Esophagus muscularis mucosa (tissue), 4 donors: ENCODE measurements around the gene VWA7. TPM values are rescaled to one million over a fixed set of nuclear protein-coding genes. Genes with fewer than 3 reads are reported as not detected.

Source experiments
- DNase-seq: peaks from one replicate; pipeline ENCODE4 v3.0.0-alpha.2; 2017; ENCODE audit errors: extremely low spot score
- H3K27ac ChIP-seq, 4 donors: fragments of 200-600 bp; sonication (generic); replicated peaks in 1 of 4; 1 replicate in 3 of 4; 2 replicates in 1 of 4; pipeline ENCODE4 v1.5.1; 2016 to 2019; ENCODE audit warnings: mild to moderate bottlenecking in 1 of 4
- H3K27me3 ChIP-seq, 4 donors: fragments of 200-600 bp; sonication (generic); one replicate each; pipeline versions ENCODE4 v1.5.1 to v1.6.0; 2016 to 2019
- H3K36me3 ChIP-seq, 4 donors: fragments of 200-600 bp; sonication (generic); one replicate each; pipeline ENCODE4 v1.5.1; 2016 to 2019
- H3K4me1 ChIP-seq, 4 donors: fragments of 200-600 bp; sonication (generic); one replicate each; pipeline ENCODE4 v1.5.1; 2016 to 2019
- H3K4me3 ChIP-seq, 4 donors: fragments of 200-600 bp; sonication (generic); 1 replicate in 2 of 4; 2 replicates in 2 of 4; pipeline ENCODE4 v1.5.1; 2016 to 2019; ENCODE audit warnings: mild to moderate bottlenecking in 4 of 4, moderate library complexity in 1 of 4
- H3K9me3 ChIP-seq, 4 donors: fragments of 200-600 bp; sonication (generic); 1 replicate in 3 of 4; 2 replicates in 1 of 4; pipeline ENCODE4 v1.5.1; 2016 to 2019
- EP300 ChIP-seq: sonication (generic); formaldehyde crosslinking; IDR thresholded peaks from one replicate; pipeline ENCODE4 v1.6.1; 2017; ENCODE audit warnings: antibody characterized with exemption
- POLR2A ChIP-seq: fragments of 450-650 bp; IDR thresholded peaks from one replicate; pipeline ENCODE4 v1.6.1; 2017; ENCODE audit warnings: antibody characterized with exemption, moderate library complexity, mild to moderate bottlenecking, low read depth
- POLR2AphosphoS5 ChIP-seq, 2 donors: sonication (generic); formaldehyde crosslinking; IDR thresholded peaks; one replicate each; pipeline ENCODE4 v1.6.1; 2017; ENCODE audit warnings: antibody characterized with exemption in 2 of 2
- WGBS: methylation state at CpG from one replicate; pipeline ENCODE4 v1.1.5; 2018; 5-methylcytosine and 5-hydroxymethylcytosine counted together
- intact Hi-C: fragments of 100-400 bp; cut with DNase I; formaldehyde crosslinking; loops from one replicate; pipeline ENCODE4 v1.15.1; 2023
- total RNA-seq, 4 donors: library from RNA; depleted of rRNA; stranded (reverse); fragments of >200 nt; gene quantifications; one replicate each; pipeline versions ENCODE4 v1.1.0 to v1.2.1, GENCODE V29; 2016
- TF ChIP-seq, protein P1 (sequence below), 3 experiments: fragments of 200-600 bp in 2 of 3; fragments of 450-650 bp in 1 of 3; sonication (generic) in 2 of 3; IDR thresholded peaks; one replicate each; pipeline ENCODE4 v1.5.1; 2017 to 2019; ENCODE audit warnings: antibody characterized with exemption in 3 of 3, mild to moderate bottlenecking in 2 of 3, moderate library complexity in 1 of 3

The VWA7 gene
- total RNA-seq, 4 donors from 2014 or later = 0.40 to 0.50 (median 0.45) TPM; not detected in 1

DNA sequence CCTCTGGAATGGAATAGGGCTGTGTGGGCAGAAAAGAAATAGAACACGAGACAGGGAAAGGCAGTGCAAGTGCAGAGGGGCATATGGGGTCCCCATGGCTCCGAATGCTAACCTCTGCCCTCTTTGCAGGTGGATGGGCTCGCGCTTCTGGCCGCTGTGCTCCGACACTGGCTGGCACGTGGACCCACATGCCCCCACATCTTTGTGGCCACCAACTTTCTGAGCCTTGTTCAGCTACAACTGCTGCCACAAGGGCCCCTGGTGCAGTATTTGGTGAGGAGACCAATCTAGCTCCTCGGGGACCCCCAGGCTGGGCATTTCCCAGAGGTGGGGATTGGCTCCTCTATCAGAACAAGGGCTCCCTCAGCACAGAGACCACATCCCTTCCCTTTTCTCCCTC is 15.8 kb downstream of the VWA7 start:
- Histone ChIP-seq H3K9me3 (no peaks in the 10 kb centered on the region), H3K36me3 (peaks cover 0 to 5% (median 0%) of the 10 kb centered on the region in 4 donors), H3K4me3 (no peak overlapping the region), H3K27ac (no peak overlapping the region), H3K4me1 (peaks cover 4 to 21% (median 16%) of the 10 kb centered on the region in 4 donors), H3K27me3 (peaks cover 0 to 2% (median 0%) of the 10 kb centered on the region in 4 donors)
- no peak for TF ChIP-seq EP300
- TF ChIP-seq, protein P1, sequence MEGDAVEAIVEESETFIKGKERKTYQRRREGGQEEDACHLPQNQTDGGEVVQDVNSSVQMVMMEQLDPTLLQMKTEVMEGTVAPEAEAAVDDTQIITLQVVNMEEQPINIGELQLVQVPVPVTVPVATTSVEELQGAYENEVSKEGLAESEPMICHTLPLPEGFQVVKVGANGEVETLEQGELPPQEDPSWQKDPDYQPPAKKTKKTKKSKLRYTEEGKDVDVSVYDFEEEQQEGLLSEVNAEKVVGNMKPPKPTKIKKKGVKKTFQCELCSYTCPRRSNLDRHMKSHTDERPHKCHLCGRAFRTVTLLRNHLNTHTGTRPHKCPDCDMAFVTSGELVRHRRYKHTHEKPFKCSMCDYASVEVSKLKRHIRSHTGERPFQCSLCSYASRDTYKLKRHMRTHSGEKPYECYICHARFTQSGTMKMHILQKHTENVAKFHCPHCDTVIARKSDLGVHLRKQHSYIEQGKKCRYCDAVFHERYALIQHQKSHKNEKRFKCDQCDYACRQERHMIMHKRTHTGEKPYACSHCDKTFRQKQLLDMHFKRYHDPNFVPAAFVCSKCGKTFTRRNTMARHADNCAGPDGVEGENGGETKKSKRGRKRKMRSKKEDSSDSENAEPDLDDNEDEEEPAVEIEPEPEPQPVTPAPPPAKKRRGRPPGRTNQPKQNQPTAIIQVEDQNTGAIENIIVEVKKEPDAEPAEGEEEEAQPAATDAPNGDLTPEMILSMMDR (IDR thresholded peaks at IDR 0.05) = no peak
- TF ChIP-seq POLR2AphosphoS5 (IDR thresholded peaks at IDR 0.05) = no peak
- no peak for TF ChIP-seq POLR2A
- 95% methylated on average over 8 of the region's 8 CpGs for WGBS
- intact Hi-C loops = no loop called here
- no peak for DNase-seq

DNA sequence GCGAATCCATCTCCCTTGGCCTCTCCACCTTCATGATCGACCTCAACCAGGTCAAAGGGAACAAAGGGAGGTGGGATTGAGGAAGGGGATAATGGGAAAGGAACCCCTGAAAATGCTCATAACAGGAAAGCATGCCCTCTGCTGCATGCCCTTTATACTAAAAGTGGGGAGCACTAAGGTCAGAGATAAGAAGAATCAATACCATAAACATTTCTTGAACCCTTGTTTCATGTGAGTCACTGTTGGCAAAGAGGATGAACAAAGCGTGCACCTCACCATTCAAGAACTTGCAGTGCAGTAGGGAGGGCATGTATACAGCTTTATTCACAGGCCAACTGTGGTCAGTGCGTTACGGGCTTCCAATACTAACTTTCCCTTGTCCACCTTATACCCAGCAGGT is 16.3 kb downstream of the VWA7 start:
- Histone ChIP-seq H3K27ac (no peak overlapping the region), H3K27me3 (no peaks in the 10 kb centered on the region), H3K9me3 (no peaks in the 10 kb centered on the region), H3K4me1 (peaks cover 4 to 15% (median 11%) of the 10 kb centered on the region in 4 donors), H3K4me3 (no peak overlapping the region), H3K36me3 (peaks cover 0 to 5% (median 0%) of the 10 kb centered on the region in 4 donors)
- 91% methylated on average over 5 of the region's 5 CpGs for WGBS
- no peak for TF ChIP-seq POLR2AphosphoS5 (IDR thresholded peaks at IDR 0.05)
- no peak for TF ChIP-seq EP300
- TF ChIP-seq, protein P1 (IDR thresholded peaks at IDR 0.05) = no peak
- no peak for TF ChIP-seq POLR2A
- intact Hi-C loops = no loop called here
- DNase-seq = no peak

DNA sequence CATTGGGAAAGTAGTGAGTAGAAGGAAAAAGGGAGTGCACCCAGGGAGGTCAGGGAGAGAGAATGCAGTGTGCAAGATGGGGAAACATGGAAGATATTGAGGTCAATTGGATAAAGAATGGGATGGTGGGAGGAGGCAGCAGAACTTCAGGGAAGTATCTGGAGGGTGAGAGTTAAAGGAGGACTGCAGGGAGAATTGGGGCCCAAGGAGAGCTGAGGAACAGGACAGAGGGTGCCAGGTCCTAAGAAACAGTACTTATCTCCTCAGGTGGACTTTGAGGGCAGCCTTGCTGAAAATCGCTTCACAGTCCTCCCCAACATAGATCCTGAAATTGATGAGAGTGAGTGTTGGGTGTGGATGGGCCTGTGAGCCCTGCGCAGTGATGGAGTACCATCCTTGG is 18.8 kb downstream of the VWA7 start:
- Histone ChIP-seq H3K4me3 (no peak overlapping the region), H3K9me3 (no peaks in the 10 kb centered on the region), H3K4me1 (peaks cover under 1 to 5% (median 2%) of the 10 kb centered on the region in 4 donors), H3K27ac (no peak overlapping the region), H3K36me3 (peaks cover 0 to 5% (median 0%) of the 10 kb centered on the region in 4 donors), H3K27me3 (no peaks in the 10 kb centered on the region)
- intact Hi-C loops = no loop called here
- DNase-seq = no peak
- no peak for TF ChIP-seq EP300
- no peak for TF ChIP-seq POLR2A
- no peak for TF ChIP-seq POLR2AphosphoS5 (IDR thresholded peaks at IDR 0.05)
- TF ChIP-seq, protein P1 (IDR thresholded peaks at IDR 0.05) = no peak
- 100% methylated on average over 2 of the region's 2 CpGs for WGBS

DNA sequence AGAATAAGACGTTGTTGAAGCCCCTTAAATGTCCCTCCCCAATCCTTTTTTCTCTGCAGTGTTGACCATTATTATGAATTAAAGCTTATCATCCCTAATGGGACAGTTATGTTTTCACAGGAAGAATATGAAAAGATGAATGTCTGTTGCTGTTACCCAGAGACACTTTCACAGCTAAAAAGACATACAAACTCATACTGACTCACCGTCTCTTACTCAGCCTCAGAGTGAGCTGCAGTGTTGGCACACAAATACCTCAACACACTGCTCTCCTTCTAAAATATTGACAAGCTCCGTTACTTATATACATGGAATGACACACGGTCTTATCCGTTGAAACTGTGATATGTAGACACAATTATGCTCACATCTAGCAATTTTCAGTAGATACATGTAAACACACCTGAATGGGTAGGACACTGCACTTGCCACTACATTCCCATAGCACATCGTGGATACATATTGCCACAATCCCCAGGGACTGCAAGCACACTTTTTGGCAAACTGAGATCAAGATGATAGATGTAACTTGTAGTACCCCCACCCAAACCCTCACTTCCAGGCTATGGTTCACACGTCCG is 24.3 kb downstream of the VWA7 start:
- Histone ChIP-seq H3K9me3 (no peaks in the 10 kb centered on the region), H3K4me1 (peaks cover 0 to 3% (median under 1%) of the 10 kb centered on the region in 4 donors), H3K27ac (no peak overlapping the region), H3K36me3 (no peaks in the 10 kb centered on the region), H3K4me3 (no peak overlapping the region), H3K27me3 (no peaks in the 10 kb centered on the region)
- WGBS = 75% methylated on average over 8 of the region's 8 CpGs
- intact Hi-C loops = no loop called here
- TF ChIP-seq POLR2AphosphoS5 (IDR thresholded peaks at IDR 0.05) (no peak), POLR2A (no peak), EP300 (no peak)
- TF ChIP-seq, protein P1 (IDR thresholded peaks at IDR 0.05) = no peak
- DNase-seq = no peak
